ENCODE data around the gene ADAT1. TPM values are rescaled to one million over a fixed set of nuclear protein-coding genes. Genes with fewer than 3 reads are reported as not detected.

ADAT1 gene
- total RNA-seq, 1 experiment from 2014 or later: 71.3 TPM

GRCh38 chr16:75584108-75584507, 39.0 kb downstream of the ADAT1 start:
- no peaks in the 10 kb centered on the region for H3K36me3 Mint-ChIP-seq (ENCODE audit: insufficient read depth, unreplicated experiment)
- no TSS peak for BruUV-seq (replicated peaks)
- ChIA-PET CTCF (no interaction called here), POLR2A (no interaction called here)
- Histone ChIP-seq H3K9me3 (no peaks in the 10 kb centered on the region), H3K36me3 (ENCODE audit: control insufficient read depth, insufficient read depth, low read length) (peaks cover under 1% of the 10 kb centered on the region), H3K4me1 (no peaks in the 10 kb centered on the region), H3K27me3 (replicated peaks; ENCODE audit: control insufficient read depth, insufficient read depth, low read length) (no peaks in the 10 kb centered on the region), H3K4me3 (ENCODE audit: low read depth, low read length) (no peak overlapping the region)
- H3K4me3 Mint-ChIP-seq (ENCODE audit: unreplicated experiment): no peak overlapping the region
- TF ChIP-seq, protein P1, sequence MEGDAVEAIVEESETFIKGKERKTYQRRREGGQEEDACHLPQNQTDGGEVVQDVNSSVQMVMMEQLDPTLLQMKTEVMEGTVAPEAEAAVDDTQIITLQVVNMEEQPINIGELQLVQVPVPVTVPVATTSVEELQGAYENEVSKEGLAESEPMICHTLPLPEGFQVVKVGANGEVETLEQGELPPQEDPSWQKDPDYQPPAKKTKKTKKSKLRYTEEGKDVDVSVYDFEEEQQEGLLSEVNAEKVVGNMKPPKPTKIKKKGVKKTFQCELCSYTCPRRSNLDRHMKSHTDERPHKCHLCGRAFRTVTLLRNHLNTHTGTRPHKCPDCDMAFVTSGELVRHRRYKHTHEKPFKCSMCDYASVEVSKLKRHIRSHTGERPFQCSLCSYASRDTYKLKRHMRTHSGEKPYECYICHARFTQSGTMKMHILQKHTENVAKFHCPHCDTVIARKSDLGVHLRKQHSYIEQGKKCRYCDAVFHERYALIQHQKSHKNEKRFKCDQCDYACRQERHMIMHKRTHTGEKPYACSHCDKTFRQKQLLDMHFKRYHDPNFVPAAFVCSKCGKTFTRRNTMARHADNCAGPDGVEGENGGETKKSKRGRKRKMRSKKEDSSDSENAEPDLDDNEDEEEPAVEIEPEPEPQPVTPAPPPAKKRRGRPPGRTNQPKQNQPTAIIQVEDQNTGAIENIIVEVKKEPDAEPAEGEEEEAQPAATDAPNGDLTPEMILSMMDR (IDR thresholded peaks at IDR 0.05; ENCODE audit: insufficient read depth in 1 of 2, low read depth in 1 of 2, low read length in 1 of 2, severe bottlenecking in 1 of 2, unreplicated experiment in 1 of 2): no peak
- no peak for DNase-seq
- H3K27me3 Mint-ChIP-seq (ENCODE audit: insufficient read depth, unreplicated experiment): no peaks in the 10 kb centered on the region
- intact Hi-C loops (cut with micrococcal nuclease; ENCODE audit: unreplicated experiment): no loop called here
- peaks cover 6% of the 10 kb centered on the region for H3K4me1 Mint-ChIP-seq (ENCODE audit: low read depth, unreplicated experiment)
- H3K9me3 Mint-ChIP-seq (ENCODE audit: unreplicated experiment): no peaks in the 10 kb centered on the region
- no peak overlapping the region for H3K27ac Mint-ChIP-seq (ENCODE audit: unreplicated experiment)

DNA sequence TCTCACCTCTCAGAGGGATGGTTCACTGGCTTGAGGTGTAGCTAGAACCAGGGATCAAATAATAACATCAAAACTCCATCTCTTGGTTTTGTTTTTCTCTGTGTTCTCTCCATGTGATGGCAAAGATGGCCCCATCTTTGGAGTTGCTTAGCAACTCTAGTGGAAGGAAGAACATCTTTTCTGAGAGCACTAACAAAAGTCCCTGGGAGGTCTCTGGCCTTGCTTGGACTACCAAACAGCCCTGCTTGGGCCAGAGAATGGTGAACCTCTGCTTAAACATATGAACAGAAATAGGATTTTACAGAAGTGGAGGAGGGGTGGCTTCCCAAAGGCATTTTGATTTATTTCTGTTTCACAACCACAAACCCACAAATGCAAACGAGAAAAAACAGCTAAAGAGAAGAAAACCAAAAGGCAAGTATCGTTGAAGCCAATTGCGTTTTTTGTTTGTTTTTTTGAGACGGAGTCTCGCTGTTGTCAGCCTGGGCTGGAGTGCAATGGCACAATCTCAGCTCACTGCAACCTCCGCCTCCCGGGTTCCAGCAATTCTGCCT, 43.7 kb downstream of the ADAT1 start:
- H3K9me3 Mint-ChIP-seq (ENCODE audit: unreplicated experiment): no peaks in the 10 kb centered on the region
- Histone ChIP-seq H3K9me3 (no peaks in the 10 kb centered on the region), H3K4me1 (no peaks in the 10 kb centered on the region), H3K4me3 (ENCODE audit: low read depth, low read length) (no peak overlapping the region), H3K27me3 (replicated peaks; ENCODE audit: control insufficient read depth, insufficient read depth, low read length) (no peaks in the 10 kb centered on the region), H3K36me3 (ENCODE audit: control insufficient read depth, insufficient read depth, low read length) (peaks cover 2% of the 10 kb centered on the region; the same call in 1 of the 2 replicates)
- ChIA-PET POLR2A (interaction anchor here (0.7 kb wide), 1 partner anchor 107 kb away, joined by 6 read pairs; no protein-coding TSS in a partner anchor), CTCF (no interaction called here)
- H3K27me3 Mint-ChIP-seq (ENCODE audit: insufficient read depth, unreplicated experiment): no peaks in the 10 kb centered on the region
- H3K4me1 Mint-ChIP-seq (ENCODE audit: low read depth, unreplicated experiment): peaks cover 2% of the 10 kb centered on the region
- H3K36me3 Mint-ChIP-seq (ENCODE audit: insufficient read depth, unreplicated experiment): peaks cover 23% of the 10 kb centered on the region
- TF ChIP-seq, protein P1 (IDR thresholded peaks at IDR 0.05; ENCODE audit: insufficient read depth in 1 of 2, low read depth in 1 of 2, low read length in 1 of 2, severe bottlenecking in 1 of 2, unreplicated experiment in 1 of 2): no peak
- no peak overlapping the region for H3K27ac Mint-ChIP-seq (ENCODE audit: unreplicated experiment)
- no peak overlapping the region for H3K4me3 Mint-ChIP-seq (ENCODE audit: unreplicated experiment)
- intact Hi-C loops (cut with micrococcal nuclease; ENCODE audit: unreplicated experiment): loop anchor here (5.0 kb wide), 1 partner anchor 1618 kb away; the partner anchor contains the start of gene SYCE1L
- no TSS peak for BruUV-seq (replicated peaks)
- no peak for DNase-seq

- H3K4me1 ChIP-seq: no peaks in the 10 kb centered on the region
- peaks cover 2% of the 10 kb centered on the region; the same call in 1 of the 2 replicates for H3K36me3 ChIP-seq (ENCODE audit: control insufficient read depth, insufficient read depth, low read length)
- Mint-ChIP-seq H3K36me3 (ENCODE audit: insufficient read depth, unreplicated experiment) (peaks cover 23% of the 10 kb centered on the region), H3K9me3 (ENCODE audit: unreplicated experiment) (no peaks in the 10 kb centered on the region), H3K27me3 (ENCODE audit: insufficient read depth, unreplicated experiment) (no peaks in the 10 kb centered on the region), H3K4me3 (ENCODE audit: unreplicated experiment) (no peak overlapping the region), H3K4me1 (ENCODE audit: low read depth, unreplicated experiment) (no peaks in the 10 kb centered on the region), H3K27ac (ENCODE audit: unreplicated experiment) (no peak overlapping the region)
- ChIA-PET POLR2A (no interaction called here), CTCF (no interaction called here)
- TF ChIP-seq, protein P1 (IDR thresholded peaks at IDR 0.05; ENCODE audit: insufficient read depth in 1 of 2, low read depth in 1 of 2, low read length in 1 of 2, severe bottlenecking in 1 of 2, unreplicated experiment in 1 of 2): no peak
- H3K9me3 ChIP-seq: no peaks in the 10 kb centered on the region
- H3K4me3 ChIP-seq (ENCODE audit: low read depth, low read length): no peak overlapping the region
- no peak for DNase-seq
- intact Hi-C loops (cut with micrococcal nuclease; ENCODE audit: unreplicated experiment): loop anchor here (5.0 kb wide), 1 partner anchor 1619 kb away; the partner anchor contains the start of gene SYCE1L
- no peaks in the 10 kb centered on the region for H3K27me3 ChIP-seq (replicated peaks; ENCODE audit: control insufficient read depth, insufficient read depth, low read length)
- BruUV-seq (replicated peaks): no TSS peak
Observed at GRCh38 chr16:75578725-75579124, 44.4 kb downstream of the ADAT1 start.
